Measurements from ENCODE around the gene NRXN3. TPM values are rescaled to one million over a fixed set of nuclear protein-coding genes. Genes with fewer than 3 reads are reported as not detected.

NRXN3 gene
- total RNA-seq, 1 experiment from 2014 or later, result not detected

DNA sequence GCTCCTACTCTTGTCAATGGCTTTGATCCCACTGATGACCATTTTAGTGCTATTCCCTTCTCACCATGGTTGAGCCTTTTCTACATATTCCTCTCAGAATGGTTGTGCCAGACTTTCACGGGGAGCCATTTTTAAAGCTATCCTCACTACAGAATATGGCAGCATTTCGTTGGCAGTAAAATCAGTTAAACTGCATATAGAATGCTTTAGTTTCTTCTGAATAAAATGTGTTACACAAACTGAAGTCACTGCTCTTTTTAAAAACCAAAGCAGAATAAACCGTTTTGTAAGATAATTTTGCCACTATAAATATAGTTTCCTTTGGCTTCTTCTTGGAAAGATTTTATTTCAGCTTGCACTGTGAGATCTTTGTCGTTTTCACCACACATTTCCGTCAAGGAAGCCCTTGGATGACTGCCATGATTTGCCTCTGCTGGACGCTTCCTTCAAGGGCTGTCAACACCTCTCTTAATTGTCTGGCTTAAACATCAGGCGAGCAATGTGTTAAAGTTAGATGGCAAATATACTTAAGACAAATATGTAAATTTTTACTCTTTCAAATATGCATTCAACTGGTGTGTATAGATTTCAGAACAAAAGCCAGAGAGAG is 1416.9 kb downstream of the NRXN3 start:
- H3K4me3 Mint-ChIP-seq (ENCODE audit: low read depth, unreplicated experiment), result no peak overlapping the region
- peak; percentile 9 for DNase-seq

DNA sequence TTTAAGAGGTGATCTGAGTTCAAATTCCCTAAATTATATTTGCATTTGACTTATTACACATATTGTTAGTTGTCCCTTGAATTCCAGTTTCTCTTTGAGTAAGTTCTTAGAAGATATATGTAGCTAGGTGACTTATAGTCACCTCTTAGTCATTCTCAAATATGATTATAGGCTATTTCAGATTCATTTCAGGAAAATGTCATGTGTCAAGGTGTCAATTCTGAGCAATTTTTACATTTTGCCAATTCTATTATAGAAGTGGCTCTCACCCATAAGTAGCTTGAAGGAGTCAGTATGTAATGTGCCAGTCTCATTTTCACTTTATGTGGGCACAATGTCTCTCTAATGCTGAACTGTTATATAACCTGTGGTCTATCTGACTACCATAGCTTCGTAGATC is 1417.7 kb downstream of the NRXN3 start:
- TF ChIP-seq, protein P1, sequence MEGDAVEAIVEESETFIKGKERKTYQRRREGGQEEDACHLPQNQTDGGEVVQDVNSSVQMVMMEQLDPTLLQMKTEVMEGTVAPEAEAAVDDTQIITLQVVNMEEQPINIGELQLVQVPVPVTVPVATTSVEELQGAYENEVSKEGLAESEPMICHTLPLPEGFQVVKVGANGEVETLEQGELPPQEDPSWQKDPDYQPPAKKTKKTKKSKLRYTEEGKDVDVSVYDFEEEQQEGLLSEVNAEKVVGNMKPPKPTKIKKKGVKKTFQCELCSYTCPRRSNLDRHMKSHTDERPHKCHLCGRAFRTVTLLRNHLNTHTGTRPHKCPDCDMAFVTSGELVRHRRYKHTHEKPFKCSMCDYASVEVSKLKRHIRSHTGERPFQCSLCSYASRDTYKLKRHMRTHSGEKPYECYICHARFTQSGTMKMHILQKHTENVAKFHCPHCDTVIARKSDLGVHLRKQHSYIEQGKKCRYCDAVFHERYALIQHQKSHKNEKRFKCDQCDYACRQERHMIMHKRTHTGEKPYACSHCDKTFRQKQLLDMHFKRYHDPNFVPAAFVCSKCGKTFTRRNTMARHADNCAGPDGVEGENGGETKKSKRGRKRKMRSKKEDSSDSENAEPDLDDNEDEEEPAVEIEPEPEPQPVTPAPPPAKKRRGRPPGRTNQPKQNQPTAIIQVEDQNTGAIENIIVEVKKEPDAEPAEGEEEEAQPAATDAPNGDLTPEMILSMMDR (IDR thresholded peaks at IDR 0.05; ENCODE audit: unreplicated experiment), result no peak
- Mint-ChIP-seq H3K27me3 (ENCODE audit: unreplicated experiment) (no peaks in the 10 kb centered on the region), H3K4me1 (ENCODE audit: low read depth, unreplicated experiment) (no peaks in the 10 kb centered on the region), H3K27ac (ENCODE audit: unreplicated experiment) (no peak overlapping the region), H3K4me3 (ENCODE audit: low read depth, unreplicated experiment) (no peak overlapping the region), H3K9me3 (ENCODE audit: low read depth, unreplicated experiment) (peaks cover 4% of the 10 kb centered on the region), H3K36me3 (ENCODE audit: insufficient read depth, unreplicated experiment) (no peaks in the 10 kb centered on the region)
- intact Hi-C loops (cut with micrococcal nuclease; ENCODE audit: unreplicated experiment), result no loop called here
- DNase-seq, result no peak
- CTCF ChIA-PET, result no interaction called here
- no TSS peak for BruUV-seq (replicated peaks)

More for the DNA sequence above, 1416.9 kb downstream of the NRXN3 start:
- CTCF ChIA-PET, result no interaction called here
- BruUV-seq (replicated peaks), result no TSS peak
- no peak overlapping the region for H3K27ac Mint-ChIP-seq (ENCODE audit: unreplicated experiment)
- intact Hi-C loops (cut with micrococcal nuclease; ENCODE audit: unreplicated experiment), result no loop called here
- H3K36me3 Mint-ChIP-seq (ENCODE audit: insufficient read depth, unreplicated experiment), result no peaks in the 10 kb centered on the region
- H3K4me1 Mint-ChIP-seq (ENCODE audit: low read depth, unreplicated experiment), result no peaks in the 10 kb centered on the region
- no peaks in the 10 kb centered on the region for H3K27me3 Mint-ChIP-seq (ENCODE audit: unreplicated experiment)
- H3K9me3 Mint-ChIP-seq (ENCODE audit: low read depth, unreplicated experiment), result peaks cover 4% of the 10 kb centered on the region
- TF ChIP-seq, protein P1 (IDR thresholded peaks at IDR 0.05; ENCODE audit: unreplicated experiment), result no peak

DNA sequence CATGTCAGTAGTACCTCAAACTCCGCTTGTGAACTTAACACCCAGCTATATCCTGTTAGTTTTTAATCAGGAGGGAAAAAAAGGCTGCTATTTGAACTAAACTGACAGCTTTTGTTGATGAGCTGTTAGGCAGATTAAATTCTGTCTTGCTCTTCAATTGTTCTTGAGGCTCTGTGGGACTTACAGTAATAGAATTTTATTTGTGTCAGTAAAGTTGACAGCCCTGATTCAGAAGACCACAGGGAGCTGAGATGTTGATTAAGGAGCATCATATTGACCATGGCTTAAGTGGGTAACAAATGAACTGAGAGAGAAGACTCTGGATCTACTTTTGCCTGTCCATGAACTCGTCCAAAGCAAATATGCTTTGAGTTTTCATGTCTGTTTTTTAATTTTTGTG is 1418.2 kb downstream of the NRXN3 start:
- no TSS peak for BruUV-seq (replicated peaks)
- Mint-ChIP-seq H3K4me3 (ENCODE audit: low read depth, unreplicated experiment) (no peak overlapping the region), H3K4me1 (ENCODE audit: low read depth, unreplicated experiment) (no peaks in the 10 kb centered on the region), H3K27me3 (ENCODE audit: unreplicated experiment) (no peaks in the 10 kb centered on the region), H3K36me3 (ENCODE audit: insufficient read depth, unreplicated experiment) (no peaks in the 10 kb centered on the region), H3K27ac (ENCODE audit: unreplicated experiment) (no peak overlapping the region), H3K9me3 (ENCODE audit: low read depth, unreplicated experiment) (peaks cover 4% of the 10 kb centered on the region)
- CTCF ChIA-PET, result no interaction called here
- DNase-seq, result no peak
- intact Hi-C loops (cut with micrococcal nuclease; ENCODE audit: unreplicated experiment), result no loop called here
- TF ChIP-seq, protein P1 (IDR thresholded peaks at IDR 0.05; ENCODE audit: unreplicated experiment), result no peak

DNA sequence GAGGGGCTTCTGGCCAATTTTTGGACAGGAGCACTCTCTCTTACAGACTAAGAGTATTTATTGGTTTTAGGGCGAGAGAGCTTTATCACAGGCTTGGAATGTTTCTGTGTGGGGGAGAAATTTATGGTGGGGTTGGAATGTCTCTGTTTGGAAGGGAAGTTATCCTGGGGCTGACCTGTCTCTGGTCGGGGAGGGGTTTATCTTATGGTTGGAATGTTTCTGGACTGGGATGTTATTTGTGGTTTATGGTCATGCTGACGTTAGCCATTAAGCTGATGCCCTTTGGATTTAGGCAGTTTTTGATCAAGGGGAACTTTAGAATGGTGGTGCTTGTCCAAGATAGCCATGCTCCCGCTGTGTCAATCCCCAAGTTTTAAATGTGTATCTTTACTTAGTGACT is 1426.4 kb downstream of the NRXN3 start:
- BruUV-seq (replicated peaks), result no TSS peak
- no peak for DNase-seq
- Mint-ChIP-seq H3K4me3 (ENCODE audit: low read depth, unreplicated experiment) (no peak overlapping the region), H3K27ac (ENCODE audit: unreplicated experiment) (no peak overlapping the region), H3K36me3 (ENCODE audit: insufficient read depth, unreplicated experiment) (no peaks in the 10 kb centered on the region), H3K9me3 (ENCODE audit: low read depth, unreplicated experiment) (peaks cover 3% of the 10 kb centered on the region), H3K4me1 (ENCODE audit: low read depth, unreplicated experiment) (no peaks in the 10 kb centered on the region), H3K27me3 (ENCODE audit: unreplicated experiment) (no peaks in the 10 kb centered on the region)
- CTCF ChIA-PET, result interaction anchor here (1.0 kb wide), 1 partner anchor 19 kb away, joined by 3 read pairs; no protein-coding TSS in a partner anchor
- TF ChIP-seq, protein P1 (IDR thresholded peaks at IDR 0.05; ENCODE audit: unreplicated experiment), result no peak
- intact Hi-C loops (cut with micrococcal nuclease; ENCODE audit: unreplicated experiment), result no loop called here
